Ascending aorta (tissue), 2 donors: ENCODE data around the gene ERBB2. TPM values are rescaled to one million over a fixed set of nuclear protein-coding genes. Genes with fewer than 3 reads are reported as not detected.

Experiments used
- DNase-seq, 2 donors: peaks; one replicate each; pipeline ENCODE4 v3.0.0-alpha.2; 2019; ENCODE audit warnings: low spot score in 2 of 2
- H3K27ac ChIP-seq, 2 donors: fragments of 200-600 bp; sonication (generic); one replicate each; pipeline ENCODE4 v1.5.1; 2016 to 2017; ENCODE audit warnings: mild to moderate bottlenecking in 1 of 2
- H3K27me3 ChIP-seq: fragments of 200-600 bp; sonication (generic); one replicate; pipeline ENCODE4 v1.5.1; 2017
- H3K36me3 ChIP-seq, 2 donors: fragments of 200-600 bp; sonication (generic); one replicate each; pipeline ENCODE4 v1.5.1; 2016
- H3K4me1 ChIP-seq, 2 donors: fragments of 200-600 bp; sonication (generic); one replicate each; pipeline ENCODE4 v1.5.1; 2016 to 2017; ENCODE audit warnings: mild to moderate bottlenecking in 1 of 2
- H3K4me3 ChIP-seq, 2 donors: fragments of 200-600 bp; sonication (generic); one replicate each; pipeline ENCODE4 v1.5.1; 2016 to 2017; ENCODE audit warnings: mild to moderate bottlenecking in 1 of 2
- H3K9me3 ChIP-seq, 2 donors: fragments of 200-600 bp; sonication (generic); one replicate each; pipeline ENCODE4 v1.5.1; 2016
- CTCF ChIP-seq, 3 experiments: fragments of 200-600 bp in 2 of 3; fragments of 450-650 bp in 1 of 3; sonication (generic) in 2 of 3; IDR thresholded peaks; one replicate each; pipeline ENCODE4 v1.5.1; 2016 to 2019; ENCODE audit warnings: antibody characterized with exemption in 3 of 3, mild to moderate bottlenecking in 1 of 3, moderate library complexity in 1 of 3
- intact Hi-C: fragments of 100-400 bp; cut with DNase I; formaldehyde crosslinking; loops from one replicate; pipeline ENCODE4 v1.15.1; 2023
- total RNA-seq: library from RNA; depleted of rRNA; stranded (reverse); fragments of >200 nt; gene quantifications from one replicate; pipeline ENCODE4 v1.1.0, GENCODE V29; 2016

ERBB2 gene
- total RNA-seq, 1 donor from 2014 or later = 124 TPM

- H3K36me3 ChIP-seq = no peaks in the 10 kb centered on the region
- H3K4me3 ChIP-seq = peak overlapping the region; percentile 37 to 63
- no peak for TF ChIP-seq CTCF (IDR thresholded peaks at IDR 0.05)
- peak in 1 of 2 donors; percentile 87 for DNase-seq
- intact Hi-C loops = loop anchor here (2.0 to 5.0 kb wide), 2 partner anchors 32 to 66 kb away; partner anchors contain the start of gene MIEN1
- H3K27me3 ChIP-seq = no peaks in the 10 kb centered on the region
- H3K27ac ChIP-seq = peak overlapping the region; percentile 68 to 74
- no peaks in the 10 kb centered on the region for H3K9me3 ChIP-seq
- peaks cover 25 to 62% of the 10 kb centered on the region in 2 donors for H3K4me1 ChIP-seq
Measured at GRCh38 chr17:39666601-39667261, 33.1 kb upstream of the ERBB2 start.

DNA sequence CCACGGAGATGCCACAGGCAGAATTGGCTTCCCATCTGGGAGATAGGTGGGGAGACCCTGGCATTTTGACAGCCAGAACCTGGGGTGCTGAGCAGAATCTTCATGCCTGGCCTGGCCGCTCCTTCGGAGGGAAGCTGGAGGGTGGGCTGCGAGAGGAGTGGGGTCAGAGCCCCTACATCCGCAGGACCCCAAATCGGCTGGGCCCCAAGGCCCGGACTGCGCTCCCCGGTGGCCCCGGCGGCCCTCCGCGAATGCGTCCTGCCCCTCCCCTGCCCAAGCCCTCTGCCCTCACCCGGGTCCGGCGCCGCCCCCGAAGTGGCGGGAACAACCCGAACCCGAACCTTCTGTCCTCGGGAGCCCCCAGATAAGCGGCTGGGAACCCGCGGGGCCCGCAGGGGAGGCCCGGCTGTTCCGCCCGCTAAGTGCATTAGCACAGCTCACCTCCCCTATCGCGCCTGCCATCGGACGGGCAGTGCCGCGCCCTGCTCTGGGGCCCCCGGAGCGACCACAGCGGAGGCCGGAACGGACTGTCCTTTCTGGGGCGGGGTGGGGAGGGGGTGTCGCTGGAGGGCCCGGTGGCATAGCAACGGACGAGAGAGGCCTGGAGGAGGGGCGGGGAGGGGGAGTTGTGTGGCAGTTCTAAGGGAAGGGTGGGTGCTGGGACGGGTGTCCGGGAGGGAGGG lies 32.5 kb upstream of the ERBB2 start:
- Histone ChIP-seq H3K4me1 (peaks cover 25 to 65% of the 10 kb centered on the region in 2 donors), H3K9me3 (no peaks in the 10 kb centered on the region), H3K4me3 (peak overlapping the region; percentile 37 to 63), H3K27me3 (no peaks in the 10 kb centered on the region), H3K36me3 (no peaks in the 10 kb centered on the region), H3K27ac (peak overlapping the region; percentile 68 to 74)
- TF ChIP-seq CTCF (IDR thresholded peaks at IDR 0.05) = no peak
- intact Hi-C loops = loop anchor here (2.0 to 5.0 kb wide), 2 partner anchors 33 to 65 kb away; partner anchors contain the start of gene MIEN1
- DNase-seq = no peak

- Histone ChIP-seq H3K27me3 (no peaks in the 10 kb centered on the region), H3K9me3 (no peaks in the 10 kb centered on the region), H3K4me1 (peaks cover 25 to 59% of the 10 kb centered on the region in 2 donors), H3K4me3 (peak within 1 kb of the TSS; percentile 37 to 63), H3K36me3 (no peaks in the 10 kb centered on the region), H3K27ac (peak within 1 kb of the TSS; percentile 68 to 74)
- TF ChIP-seq CTCF (IDR thresholded peaks at IDR 0.05) = peak; percentile 52 to 70 (median 54)
- DNase-seq = no peak
- intact Hi-C loops = loop anchor here (2.0 to 5.0 kb wide), 3 partner anchors 33 to 64 kb away; partner anchors contain the start of gene MIEN1
Measured at GRCh38 chr17:39667945-39668924, 31.6 kb upstream of the ERBB2 start, which contains the start of gene PNMT. TSS of gene PNMT (plus strand) at chr17:39668453. CDS start at chr17:39668476, 23 bp downstream.

GRCh38 chr17:39669897-39670735 lies 29.7 kb upstream of the ERBB2 start:
- DNase-seq = peak in 1 of 2 donors; percentile 61
- Histone ChIP-seq H3K4me1 (peaks cover 16 to 48% of the 10 kb centered on the region in 2 donors), H3K27me3 (no peaks in the 10 kb centered on the region), H3K9me3 (no peaks in the 10 kb centered on the region), H3K27ac (no peak overlapping the region), H3K4me3 (no peak overlapping the region), H3K36me3 (no peaks in the 10 kb centered on the region)
- TF ChIP-seq CTCF (IDR thresholded peaks at IDR 0.05) = no peak
- intact Hi-C loops = loop anchor here (2.0 to 5.0 kb wide), 2 partner anchors 35 to 62 kb away; partner anchors contain the start of gene MIEN1
